Measurements from ENCODE around the gene FADS3.

The FADS3 gene

GRCh38 chr11:61854966-61855714 lies 36.2 kb downstream of the FADS3 start:
- DNase-seq = no peak

- DNase-seq = no peak
Measured at GRCh38 chr11:61854206-61854895, 37.0 kb downstream of the FADS3 start.

- DNase-seq = no peak
Measured at GRCh38 chr11:61853698-61854169, 37.6 kb downstream of the FADS3 start.

- no peak for DNase-seq
Measured at GRCh38 chr11:61851900-61852295, 39.4 kb downstream of the FADS3 start.

- no peak for DNase-seq
Measured at GRCh38 chr11:61851113-61851899, 40.0 kb downstream of the FADS3 start.

- DNase-seq = no peak
Measured at GRCh38 chr11:61850687-61851086, 40.7 kb downstream of the FADS3 start.

GRCh38 chr11:61848631-61849030 lies 42.7 kb downstream of the FADS3 start:
- no peak for DNase-seq

GRCh38 chr11:61847914-61848581 lies 43.3 kb downstream of the FADS3 start:
- no peak for DNase-seq

- no peak for DNase-seq
Measured at GRCh38 chr11:61846362-61847020, 44.9 kb downstream of the FADS3 start.

- no peak for DNase-seq
Measured at GRCh38 chr11:61844909-61845565, 46.3 kb downstream of the FADS3 start.

- DNase-seq = no peak
Measured at GRCh38 chr11:61842528-61842820, 48.9 kb downstream of the FADS3 start.

- DNase-seq = no peak
Measured at GRCh38 chr11:61841636-61842527, 49.5 kb downstream of the FADS3 start.

- no peak for DNase-seq
Measured at GRCh38 chr11:61840371-61840770, 51.0 kb downstream of the FADS3 start.

- DNase-seq = no peak
Measured at GRCh38 chr11:61839742-61840141, 51.6 kb downstream of the FADS3 start.

GRCh38 chr11:61838921-61839320 lies 52.4 kb downstream of the FADS3 start:
- no peak for DNase-seq

- DNase-seq = no peak
Measured at GRCh38 chr11:61838501-61838900, 52.8 kb downstream of the FADS3 start.

GRCh38 chr11:61837411-61838005 lies 53.8 kb downstream of the FADS3 start:
- no peak for DNase-seq

GRCh38 chr11:61836193-61836592 lies 55.2 kb downstream of the FADS3 start:
- DNase-seq = no peak

GRCh38 chr11:61834278-61835048 lies 56.9 kb downstream of the FADS3 start:
- peak; percentile 38 to 98 for DNase-seq

- no peak for DNase-seq
Measured at GRCh38 chr11:61833926-61834277, 57.4 kb downstream of the FADS3 start.
